Astrocyte (in vitro differentiated cells and primary cell): ENCODE data around the gene CACNA1H. TPM values are rescaled to one million over a fixed set of nuclear protein-coding genes. Genes with fewer than 3 reads are reported as not detected.

Experiments used
- DNase-seq: peaks from one replicate; pipeline ENCODE4 v3.0.0-alpha.2; 2010; ENCODE audit warnings: low read depth
- FAIRE-seq: peaks from 2 replicates; lab custom pipeline; 2011; peaks lifted over from hg19 to GRCh38; lab: Jason Lieb, UNC
- H2AFZ ChIP-seq: 2 replicates; pipeline ENCODE4 v1.6.0; 2012; ENCODE audit warnings: low read depth, low read length, inconsistent platforms
- H3K27ac ChIP-seq: 2 replicates; pipeline ENCODE4 v1.5.1; 2011; ENCODE audit warnings: low read depth, low read length, inconsistent platforms
- H3K27me3 ChIP-seq: 2 replicates; pipeline ENCODE4 v1.6.0; 2011; ENCODE audit warnings: low read length, inconsistent platforms; ENCODE audit not compliant: insufficient read depth
- H3K36me3 ChIP-seq: 2 replicates; pipeline ENCODE4 v1.5.1; 2011; ENCODE audit warnings: low read length, inconsistent platforms; ENCODE audit not compliant: insufficient read depth
- H3K4me1 ChIP-seq: 2 replicates; pipeline ENCODE4 v1.5.1; 2011; ENCODE audit warnings: low read length, inconsistent platforms; ENCODE audit not compliant: insufficient read depth
- H3K4me2 ChIP-seq: 2 replicates; pipeline ENCODE4 v1.6.0; 2012; ENCODE audit warnings: low read length, inconsistent platforms
- H3K4me3 ChIP-seq: 2 replicates; pipeline ENCODE4 v1.5.1; 2011; ENCODE audit warnings: low read depth, mild to moderate bottlenecking, low read length, inconsistent platforms; ENCODE audit not compliant: insufficient read depth
- H3K79me2 ChIP-seq: 2 replicates; pipeline ENCODE4 v1.6.0; 2012; ENCODE audit warnings: mild to moderate bottlenecking, low read length, inconsistent platforms; ENCODE audit not compliant: insufficient read depth
- H3K9ac ChIP-seq: 2 replicates; pipeline ENCODE4 v1.6.0; 2012; ENCODE audit warnings: mild to moderate bottlenecking, low read length, inconsistent platforms
- H3K9me3 ChIP-seq: 2 replicates; pipeline ENCODE4 v1.5.1; 2012; ENCODE audit warnings: low read depth, mild to moderate bottlenecking, low read length, inconsistent platforms; ENCODE audit not compliant: insufficient read depth
- H4K20me1 ChIP-seq: 2 replicates; pipeline ENCODE4 v1.6.0; 2012; ENCODE audit warnings: low read length, inconsistent platforms; ENCODE audit not compliant: insufficient read depth
- H3K27ac Mint-ChIP-seq: one replicate; pipeline ENCODE4 v1.8.0; 2021; ENCODE audit warnings: mild to moderate bottlenecking, mixed read lengths; ENCODE audit not compliant: unreplicated experiment
- H3K27me3 Mint-ChIP-seq: one replicate; pipeline ENCODE4 v1.8.0; 2021; ENCODE audit warnings: low read depth, mixed read lengths; ENCODE audit not compliant: unreplicated experiment
- H3K36me3 Mint-ChIP-seq: one replicate; pipeline ENCODE4 v1.8.0; 2021; ENCODE audit warnings: low read depth, mixed read lengths; ENCODE audit not compliant: unreplicated experiment
- H3K4me1 Mint-ChIP-seq: one replicate; pipeline ENCODE4 v1.8.0; 2021; ENCODE audit warnings: low read depth, mixed read lengths; ENCODE audit not compliant: unreplicated experiment
- H3K4me3 Mint-ChIP-seq: one replicate; pipeline ENCODE4 v1.8.0; 2021; ENCODE audit warnings: mild to moderate bottlenecking, moderate library complexity, mixed read lengths; ENCODE audit not compliant: unreplicated experiment
- H3K9me3 Mint-ChIP-seq: one replicate; pipeline ENCODE4 v1.8.0; 2021; ENCODE audit warnings: mild to moderate bottlenecking, mixed read lengths; ENCODE audit not compliant: unreplicated experiment
- CTCF ChIP-seq: IDR thresholded peaks from 2 replicates; pipeline ENCODE4 v1.5.1; 2011; ENCODE audit warnings: low read depth, mild to moderate bottlenecking, inconsistent platforms, low read length, moderate library complexity; ENCODE audit not compliant: insufficient read depth
- EZH2 ChIP-seq: IDR thresholded peaks from 2 replicates; pipeline ENCODE4 v1.6.1; 2012; ENCODE audit warnings: mild to moderate bottlenecking, low read length, inconsistent platforms; ENCODE audit not compliant: insufficient read depth
- total RNA-seq: library from RNA; stranded (reverse); gene quantifications from 2 replicates; pipeline ENCODE4 v1.2.1, GENCODE V29; 2021

CACNA1H gene
- total RNA-seq, 1 donor from 2014 or later = 21.7 TPM

GRCh38 chr16:1215574-1216295 is 62.8 kb downstream of the CACNA1H start:
- DNase-seq = no peak
- Mint-ChIP-seq H3K9me3 (no peaks in the 10 kb centered on the region), H3K27me3 (peaks cover 2% of the 10 kb centered on the region), H3K36me3 (peaks cover 2% of the 10 kb centered on the region), H3K4me3 (no peak overlapping the region), H3K27ac (no peak overlapping the region), H3K4me1 (no peaks in the 10 kb centered on the region)
- Histone ChIP-seq H3K27ac (no peak overlapping the region), H3K4me2 (no peak overlapping the region), H3K4me3 (no peak overlapping the region), H2AFZ (no peak overlapping the region), H4K20me1 (no peaks in the 10 kb centered on the region), H3K9me3 (no peaks in the 10 kb centered on the region), H3K36me3 (no peaks in the 10 kb centered on the region), H3K27me3 (no peaks in the 10 kb centered on the region), H3K79me2 (no peaks in the 10 kb centered on the region), H3K4me1 (no peaks in the 10 kb centered on the region), H3K9ac (no peak overlapping the region)
- no peak for TF ChIP-seq CTCF
- TF ChIP-seq EZH2 = no peak
- FAIRE-seq = no peak

DNA sequence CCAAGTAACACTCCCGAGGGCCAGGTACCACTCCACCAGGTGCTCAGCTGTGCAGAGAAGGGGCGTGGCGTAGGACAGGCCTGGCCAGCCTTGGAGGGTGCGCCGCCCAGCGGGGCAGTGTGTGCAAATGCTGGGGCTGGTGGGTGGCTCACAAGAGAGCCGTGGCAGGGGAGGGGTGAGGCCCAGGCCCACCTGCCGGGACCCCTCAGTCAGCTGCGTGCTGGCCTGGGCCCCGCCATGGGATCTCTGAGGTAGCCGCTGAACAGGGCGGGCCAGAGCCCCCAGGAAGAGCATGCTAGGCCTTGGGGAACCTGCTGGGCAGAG is 63.4 kb downstream of the CACNA1H start:
- peaks cover 2% of the 10 kb centered on the region for H3K27me3 Mint-ChIP-seq
- H4K20me1 ChIP-seq = no peaks in the 10 kb centered on the region
- FAIRE-seq (no peak), DNase-seq (no peak)
- no peak overlapping the region for H3K9ac ChIP-seq
- H2AFZ ChIP-seq = no peak overlapping the region
- H3K27me3 ChIP-seq = no peaks in the 10 kb centered on the region
- no peaks in the 10 kb centered on the region for H3K4me1 Mint-ChIP-seq
- H3K4me2 ChIP-seq = no peak overlapping the region
- TF ChIP-seq EZH2 = no peak
- TF ChIP-seq CTCF = no peak
- no peaks in the 10 kb centered on the region for H3K4me1 ChIP-seq
- no peak overlapping the region for H3K4me3 ChIP-seq
- H3K27ac Mint-ChIP-seq = no peak overlapping the region
- H3K36me3 Mint-ChIP-seq = peaks cover 2% of the 10 kb centered on the region
- H3K9me3 Mint-ChIP-seq = no peaks in the 10 kb centered on the region
- H3K36me3 ChIP-seq = no peaks in the 10 kb centered on the region
- H3K9me3 ChIP-seq = no peaks in the 10 kb centered on the region
- no peaks in the 10 kb centered on the region for H3K79me2 ChIP-seq
- no peak overlapping the region for H3K4me3 Mint-ChIP-seq
- no peak overlapping the region for H3K27ac ChIP-seq

DNA sequence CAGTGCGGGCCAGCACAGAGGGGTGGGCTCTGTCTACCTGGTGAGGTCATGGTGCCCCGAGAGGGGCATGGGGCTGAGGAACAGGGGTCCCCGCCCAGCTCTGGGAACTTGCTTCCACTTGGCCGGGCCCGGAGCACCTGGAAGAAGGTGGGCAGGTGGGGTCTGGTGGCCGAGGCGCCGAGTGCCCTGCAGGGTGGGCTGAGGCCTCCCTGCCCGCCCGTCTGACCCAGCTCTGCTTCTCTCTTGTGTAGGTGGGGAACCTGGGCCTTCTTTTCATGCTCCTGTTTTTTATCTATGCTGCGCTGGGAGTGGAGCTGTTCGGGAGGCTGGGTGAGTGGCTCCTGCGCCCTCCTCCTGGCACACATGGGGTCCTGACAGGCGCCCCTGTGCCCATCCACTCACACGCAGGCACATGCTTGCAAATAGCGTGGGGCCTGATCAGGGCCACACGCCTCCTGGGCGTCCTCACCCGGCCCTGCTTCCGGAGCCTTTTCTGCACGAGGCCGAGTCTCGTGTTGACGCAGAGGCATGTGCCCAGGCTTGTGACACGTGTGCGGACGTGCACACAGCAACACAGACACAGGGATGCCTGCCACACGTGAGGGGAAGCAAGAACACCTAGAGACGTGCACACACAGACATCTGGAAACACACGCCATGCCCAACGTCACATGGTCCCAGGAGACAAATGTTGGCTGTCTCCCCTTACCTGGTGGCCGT is 63.9 kb downstream of the CACNA1H start:
- Mint-ChIP-seq H3K27me3 (peaks cover 5% of the 10 kb centered on the region), H3K36me3 (peaks cover 6% of the 10 kb centered on the region), H3K9me3 (no peaks in the 10 kb centered on the region), H3K4me3 (no peak overlapping the region), H3K4me1 (no peaks in the 10 kb centered on the region), H3K27ac (no peak overlapping the region)
- no peaks in the 10 kb centered on the region for H3K9me3 ChIP-seq
- no peak for TF ChIP-seq CTCF
- TF ChIP-seq EZH2 = no peak
- no peaks in the 10 kb centered on the region for H3K36me3 ChIP-seq
- FAIRE-seq = no peak
- no peak for DNase-seq
- H2AFZ ChIP-seq = no peak overlapping the region
- no peak overlapping the region for H3K9ac ChIP-seq
- no peaks in the 10 kb centered on the region for H3K27me3 ChIP-seq
- no peaks in the 10 kb centered on the region for H3K79me2 ChIP-seq
- H3K27ac ChIP-seq = no peak overlapping the region
- H4K20me1 ChIP-seq = no peaks in the 10 kb centered on the region
- H3K4me2 ChIP-seq = no peak overlapping the region
- H3K4me3 ChIP-seq = no peak overlapping the region
- H3K4me1 ChIP-seq = no peaks in the 10 kb centered on the region
